Fibroblast of skin of left quadriceps (primary cell): ENCODE data around the gene ATOSB.

Experiments used
- DNase-seq, 2 experiments: peaks; one replicate each; pipeline ENCODE4 v3.0.0-alpha.2; 2013; ENCODE audit warnings: low read depth in 2 of 2

Gene ATOSB

GRCh38 chr9:35089434-35089833 lies 26.2 kb downstream of the ATOSB start:
- no peak for DNase-seq

- DNase-seq = peak in 1 of 2 experiments; percentile 10
Observed at GRCh38 chr9:35085078-35085477, 30.6 kb downstream of the ATOSB start.

GRCh38 chr9:35079426-35080341 lies 36.0 kb downstream of the ATOSB start, which contains the start of gene FANCG:
Gene FANCG, minus strand, starts transcription at chr9:35079942. Its CDS starts 418 bp downstream, at chr9:35079524.
- peak; percentile 75 to 80 for DNase-seq

- no peak for DNase-seq
Observed at GRCh38 chr9:35079041-35079425, 36.6 kb downstream of the ATOSB start.

- DNase-seq = no peak
Observed at GRCh38 chr9:35078066-35078465, 37.6 kb downstream of the ATOSB start.

- no peak for DNase-seq
Observed at GRCh38 chr9:35076848-35077247, 38.8 kb downstream of the ATOSB start.

GRCh38 chr9:35075358-35075757 lies 40.3 kb downstream of the ATOSB start:
- no peak for DNase-seq

- DNase-seq = no peak
Observed at GRCh38 chr9:35074791-35075190, 40.9 kb downstream of the ATOSB start.

- no peak for DNase-seq
Observed at GRCh38 chr9:35074141-35074540, 41.5 kb downstream of the ATOSB start.

- no peak for DNase-seq
Observed at GRCh38 chr9:35073279-35073612, 42.4 kb downstream of the ATOSB start.

- peak; percentile 99 for DNase-seq
Observed at GRCh38 chr9:35072461-35073278, 43.0 kb downstream of the ATOSB start, which contains the start of gene VCP. Gene VCP, minus strand, starts transcription at chr9:35072625. Its CDS starts 272 bp downstream, at chr9:35072353.

GRCh38 chr9:35071814-35072460 lies 43.7 kb downstream of the ATOSB start:
- DNase-seq = peak; percentile 46 to 47

GRCh38 chr9:35070823-35071813 lies 44.5 kb downstream of the ATOSB start:
- DNase-seq = no peak

- DNase-seq = no peak
Observed at GRCh38 chr9:35069020-35069419, 46.6 kb downstream of the ATOSB start.

GRCh38 chr9:35067056-35067455 lies 48.6 kb downstream of the ATOSB start:
- DNase-seq = no peak

GRCh38 chr9:35060548-35061207 lies 55.0 kb downstream of the ATOSB start:
- DNase-seq = no peak

GRCh38 chr9:35059438-35059837 lies 56.2 kb downstream of the ATOSB start:
- no peak for DNase-seq

GRCh38 chr9:35057271-35057620 lies 58.4 kb downstream of the ATOSB start:
- DNase-seq = no peak

- no peak for DNase-seq
Observed at GRCh38 chr9:35056571-35057270, 58.9 kb downstream of the ATOSB start.
